H1 (cell line): ENCODE measurements around the gene DOCK9. TPM values are rescaled to one million over a fixed set of nuclear protein-coding genes. Genes with fewer than 3 reads are reported as not detected.

Experiments used
- CTCF ChIA-PET: fragments of 300-600 bp; sonication (Branson Sonifier 250); formaldehyde crosslinking; loops from one replicate; lab custom pipeline; 2021; ENCODE audit not compliant: partially characterized antibody; lab: Charles Lee
- POLR2A ChIA-PET: fragments of 300-600 bp; sonication (Branson Sonifier 250); formaldehyde crosslinking; loops from one replicate; lab custom pipeline; 2021; ENCODE audit warnings: inconsistent platforms; ENCODE audit not compliant: partially characterized antibody; lab: Charles Lee
- DNase-seq, 2 experiments: peaks; one replicate each; pipeline versions ENCODE4 v3.0.0 to v3.0.0-alpha.2; 2010 to 2022; ENCODE audit warnings: low spot score in 2 of 2, low read depth in 1 of 2, mixed read lengths in 1 of 2
- FAIRE-seq: peaks from 2 replicates; lab custom pipeline; 2011; peaks lifted over from hg19 to GRCh38; lab: Jason Lieb, UNC
- H2AFZ ChIP-seq: 2 replicates; pipeline ENCODE4 v1.8.1; 2012; ENCODE audit warnings: low read length, inconsistent platforms
- H2AK5ac ChIP-seq: 2 replicates; pipeline ENCODE4 v1.6.1; 2013; ENCODE audit warnings: low read depth, low read length
- H2BK120ac ChIP-seq: replicated peaks from 2 replicates; pipeline ENCODE3; 2013; ENCODE audit warnings: low read depth, low read length, inconsistent platforms
- H2BK12ac ChIP-seq: 2 replicates; pipeline ENCODE4 v1.6.1; 2013; ENCODE audit warnings: low read depth, low read length
- H2BK15ac ChIP-seq: 2 replicates; pipeline ENCODE4 v1.6.1; 2013; ENCODE audit warnings: low read length
- H2BK20ac ChIP-seq: 2 replicates; pipeline ENCODE4 v1.6.1; 2013; ENCODE audit warnings: low read length
- H2BK5ac ChIP-seq: 2 replicates; pipeline ENCODE4 v1.6.1; 2013; ENCODE audit warnings: low read depth, low read length
- H3K14ac ChIP-seq: 2 replicates; pipeline ENCODE4 v1.6.1; 2013; ENCODE audit warnings: inconsistent platforms; ENCODE audit not compliant: insufficient read length
- H3K18ac ChIP-seq: 2 replicates; pipeline ENCODE4 v1.6.1; 2013; ENCODE audit warnings: low read length; ENCODE audit errors: extremely low read depth
- H3K23ac ChIP-seq: 2 replicates; pipeline ENCODE4 v1.6.1; 2013; ENCODE audit warnings: inconsistent platforms; ENCODE audit not compliant: insufficient read length
- H3K23me2 ChIP-seq: 2 replicates; pipeline ENCODE4 v1.6.1; 2013; ENCODE audit warnings: low read depth, low read length
- H3K27ac ChIP-seq: 2 replicates; pipeline ENCODE4 v1.6.1; 2011; ENCODE audit warnings: low read depth, low read length, inconsistent platforms
- H3K27me3 ChIP-seq, 4 experiments: replicated peaks in 1 of 4; 1 replicate in 1 of 4; 2 replicates in 3 of 4; pipeline versions ENCODE4 v1.6.1 to v1.8.1; 2011 to 2013; ENCODE audit warnings: low read length in 3 of 4, mild to moderate bottlenecking in 3 of 4, inconsistent platforms in 2 of 4, mixed read lengths in 2 of 4, moderate library complexity in 1 of 4; ENCODE audit not compliant: control insufficient read depth in 3 of 4, insufficient read depth in 3 of 4; ENCODE audit errors: extremely low read depth in 1 of 4
- H3K36me3 ChIP-seq, 4 experiments: 2 replicates each; pipeline versions ENCODE4 v1.6.1 to v1.8.1; 2011 to 2013; ENCODE audit warnings: mild to moderate bottlenecking in 4 of 4, low read length in 3 of 4, moderate library complexity in 2 of 4, control low read depth in 1 of 4, inconsistent platforms in 1 of 4; ENCODE audit not compliant: insufficient read depth in 4 of 4, control insufficient read depth in 2 of 4
- H3K4ac ChIP-seq: replicated peaks from 2 replicates; pipeline ENCODE3; 2013; ENCODE audit warnings: low read length, low read depth, mixed read lengths, inconsistent platforms; ENCODE audit not compliant: insufficient read length
- H3K4me1 ChIP-seq, 4 experiments: replicated peaks in 1 of 4; 1 replicate in 1 of 4; 2 replicates in 3 of 4; pipeline versions ENCODE4 v1.6.1 to v1.8.1; 2011 to 2013; ENCODE audit warnings: low read length in 3 of 4, inconsistent platforms in 2 of 4, mixed read lengths in 1 of 4; ENCODE audit not compliant: insufficient read depth in 4 of 4, control insufficient read depth in 3 of 4
- H3K4me2 ChIP-seq, 2 experiments: 2 replicates each; pipeline versions ENCODE4 v1.6.1 to v1.8.1; 2011 to 2013; ENCODE audit warnings: low read depth in 2 of 2, low read length in 2 of 2, control low read depth in 1 of 2, inconsistent platforms in 1 of 2, mild to moderate bottlenecking in 1 of 2; ENCODE audit not compliant: insufficient read depth in 1 of 2
- H3K4me3 ChIP-seq, 4 experiments: fragments of 200-600, 300-600 bp in 1 of 4; sonication (generic), shearing (Covaris generic), sonication (Bioruptor Twin) in 1 of 4; 2 replicates each; pipeline versions ENCODE4 v1.5.1 to v1.8.1; 2011 to 2016; ENCODE audit warnings: low read length in 4 of 4, low read depth in 3 of 4, control low read depth in 2 of 4, inconsistent platforms in 2 of 4, mild to moderate bottlenecking in 2 of 4, mixed read lengths in 1 of 4, moderate library complexity in 1 of 4; ENCODE audit not compliant: insufficient read depth in 2 of 4; ENCODE audit errors: extremely low read depth in 1 of 4
- H3K56ac ChIP-seq: replicated peaks from 2 replicates; pipeline ENCODE3; 2013; ENCODE audit warnings: low read depth, mild to moderate bottlenecking, mixed read lengths, low read length, inconsistent platforms; ENCODE audit not compliant: insufficient read length
- H3K79me1 ChIP-seq: 2 replicates; pipeline ENCODE4 v1.6.1; 2013; ENCODE audit warnings: low read depth, low read length, control low read depth
- H3K79me2 ChIP-seq, 2 experiments: 2 replicates each; pipeline versions ENCODE4 v1.6.1 to v1.8.1; 2012 to 2013; ENCODE audit warnings: low read length in 2 of 2, mild to moderate bottlenecking in 2 of 2, inconsistent platforms in 1 of 2; ENCODE audit not compliant: insufficient read depth in 2 of 2, control insufficient read depth in 1 of 2
- H3K9ac ChIP-seq, 4 experiments: replicated peaks in 1 of 4; 1 replicate in 1 of 4; 2 replicates in 3 of 4; pipeline versions ENCODE4 v1.6.1 to v1.8.1; 2011 to 2013; ENCODE audit warnings: low read depth in 3 of 4, low read length in 3 of 4, control low read depth in 2 of 4, mild to moderate bottlenecking in 2 of 4, moderate library complexity in 2 of 4, inconsistent platforms in 1 of 4; ENCODE audit errors: extremely low read depth in 1 of 4
- H3K9me3 ChIP-seq, 2 experiments: 2 replicates each; pipeline versions ENCODE4 v1.6.1 to v1.8.1; 2012 to 2013; ENCODE audit warnings: mild to moderate bottlenecking in 2 of 2, moderate library complexity in 2 of 2, control low read depth in 1 of 2, inconsistent platforms in 1 of 2, low read depth in 1 of 2, low read length in 1 of 2, mixed read lengths in 1 of 2; ENCODE audit not compliant: insufficient read depth in 2 of 2
- H4K20me1 ChIP-seq, 2 experiments: replicated peaks in 1 of 2; 2 replicates each; pipeline versions ENCODE3 to v1.8.1; 2011 to 2013; ENCODE audit warnings: inconsistent platforms in 2 of 2, low read length in 2 of 2, mild to moderate bottlenecking in 1 of 2; ENCODE audit not compliant: insufficient read depth in 2 of 2, control insufficient read depth in 1 of 2
- H4K5ac ChIP-seq: 2 replicates; pipeline ENCODE4 v1.6.1; 2013; ENCODE audit warnings: low read length, low read depth, mixed read lengths, inconsistent platforms; ENCODE audit not compliant: insufficient read length
- H4K8ac ChIP-seq: 2 replicates; pipeline ENCODE4 v1.8.0; 2013; ENCODE audit warnings: mild to moderate bottlenecking, moderate library complexity, low read length, inconsistent platforms; ENCODE audit not compliant: insufficient read depth; ENCODE audit errors: extremely low read depth
- H4K91ac ChIP-seq: replicated peaks from 2 replicates; pipeline ENCODE3; 2013; ENCODE audit warnings: low read length, mixed read lengths, inconsistent platforms; ENCODE audit not compliant: insufficient read length
- ASH2L ChIP-seq: fragments of 200-600, 300-600 bp; sonication (generic); IDR thresholded peaks from one replicate; pipeline ENCODE4 v1.7.1; 2017; ENCODE audit warnings: low read length
- ATF2 ChIP-seq: IDR thresholded peaks from 2 replicates; pipeline ENCODE4 v1.6.1; 2012; ENCODE audit warnings: low read length, inconsistent platforms
- CREB1 ChIP-seq: IDR thresholded peaks from 2 replicates; pipeline ENCODE4 v1.6.1; 2012; ENCODE audit warnings: inconsistent platforms
- E2F6 ChIP-seq: IDR thresholded peaks from 2 replicates; pipeline ENCODE4 v1.6.1; 2012; ENCODE audit warnings: inconsistent platforms
- JUN ChIP-seq: IDR thresholded peaks from 2 replicates; pipeline ENCODE4 v1.6.1; 2011; ENCODE audit warnings: low read depth, mild to moderate bottlenecking, improper control_type of control experiment, low read length
- POLR2AphosphoS5 ChIP-seq: IDR thresholded peaks from 2 replicates; pipeline ENCODE4 v1.6.1; 2011; ENCODE audit warnings: low read depth, low read length
- SP1 ChIP-seq: IDR thresholded peaks from 2 replicates; pipeline ENCODE4 v1.6.1; 2011; ENCODE audit warnings: low read depth, low read length
- TAF1 ChIP-seq: IDR thresholded peaks from 2 replicates; pipeline ENCODE4 v1.6.1; 2011; ENCODE audit warnings: mild to moderate bottlenecking, low read depth, low read length
- TCF12 ChIP-seq: IDR thresholded peaks from 2 replicates; pipeline ENCODE4 v1.6.1; 2011; ENCODE audit warnings: low read depth, mild to moderate bottlenecking, low read length
- ZNF274 ChIP-seq: IDR thresholded peaks from 2 replicates; pipeline ENCODE4 v1.7.0; 2012; ENCODE audit warnings: low read length, borderline replicate concordance; ENCODE audit errors: extremely low read depth
- WGBS, 2 experiments: shearing (Covaris generic) in 1 of 2; methylation state at CpG; one replicate each; pipeline versions ENCODE4 v1.1.6 to v1.1.7; 2013 to 2015; ENCODE audit warnings: low lambda C conversion rate in 2 of 2, mixed read lengths in 2 of 2, inconsistent platforms in 1 of 2, low coverage in 1 of 2, missing lambda C conversion rate in 1 of 2; ENCODE audit not compliant: insufficient replicate concordance in 2 of 2, insufficient coverage in 1 of 2, insufficient read length in 1 of 2; ENCODE audit errors: extremely low coverage in 1 of 2, missing lambda C conversion rate in 1 of 2; 5-methylcytosine and 5-hydroxymethylcytosine counted together
- polyA plus RNA-seq, 7 experiments: library from polyadenylated mRNA; depleted of rRNA in 3 of 7; stranded (reverse) in 5 of 7; unstranded in 2 of 7; fragments of >200 nt in 5 of 7; fragments of 200-250 nt in 2 of 7; gene quantifications; 1 replicate in 5 of 7; 2 replicates in 1 of 7; 4 replicates in 1 of 7; pipeline versions ENCODE4 v1.2.1 to v1.2.3, GENCODE V29; 2011 to 2013; ENCODE audit warnings: missing spikeins in 2 of 7, mixed read lengths in 2 of 7
- total RNA-seq: library from RNA; stranded (reverse); fragmentation: NEBNext Ultra II Directional; extraction: Animal tissue kit (Norgen Biotek cat#: 25700); gene quantifications from 2 replicates; pipeline ENCODE4 v1.2.1, GENCODE V29; 2021

DOCK9 gene
- total and polyA plus RNA-seq, 2 of the 8 experiments (the other 6 are each of a cell fraction or from before 2014, with no cell fraction given), result 21.6 to 31.5 TPM

DNA sequence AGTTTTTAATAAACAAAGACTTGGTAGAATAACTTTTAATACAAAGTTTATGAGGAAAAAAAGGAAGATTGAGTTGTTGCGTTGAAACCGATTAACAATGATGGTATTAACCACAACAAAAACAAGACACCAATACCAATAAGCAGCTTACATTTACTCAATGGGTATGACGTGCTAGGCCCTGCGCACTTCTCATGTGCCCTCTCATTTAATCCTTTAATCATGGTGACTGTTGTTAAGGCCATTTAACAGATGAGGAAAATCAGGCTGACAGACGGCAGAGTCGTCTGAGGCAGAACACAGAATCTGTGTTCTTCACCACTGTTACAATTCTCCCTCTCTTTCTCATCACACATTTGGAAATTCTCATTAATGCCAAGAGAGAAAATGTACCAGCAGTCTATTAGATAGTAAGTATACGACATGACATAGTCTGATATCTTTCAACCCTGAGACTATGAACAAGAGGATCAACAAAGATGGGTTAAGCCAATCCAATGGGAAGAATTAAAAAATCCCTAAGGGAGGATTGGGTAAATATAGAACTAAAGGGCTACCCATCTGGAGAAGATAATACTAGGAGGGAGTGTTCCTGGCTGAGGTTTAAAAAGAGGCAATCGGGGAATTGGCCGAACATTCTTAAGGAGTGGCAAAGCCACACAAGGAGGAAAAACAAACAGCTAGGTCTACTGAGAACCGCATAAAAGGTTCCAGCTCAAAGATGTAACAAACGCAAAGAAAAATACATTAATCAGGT lies 54.0 kb downstream of the DOCK9 start:
- no peaks in the 10 kb centered on the region for H3K23me2 ChIP-seq
- no peak overlapping the region for H3K4me2 ChIP-seq
- H3K4me3 ChIP-seq, result no peak overlapping the region
- H2BK5ac ChIP-seq, result no peak overlapping the region
- H2BK12ac ChIP-seq, result no peak overlapping the region
- H4K91ac ChIP-seq, result no peak overlapping the region
- H3K4ac ChIP-seq, result no peak overlapping the region
- H3K23ac ChIP-seq, result no peak overlapping the region
- H3K56ac ChIP-seq, result no peak overlapping the region
- peaks cover 0 to 5% (median 2%) of the 10 kb centered on the region in 4 experiments; a peak in 3 of 7 replicates for H3K4me1 ChIP-seq
- H3K27me3 ChIP-seq, result no peaks in the 10 kb centered on the region
- ChIA-PET POLR2A (no interaction called here), CTCF (interaction anchor here (1.0 kb wide), 1 partner anchor 14 kb away, joined by 3 read pairs; no protein-coding TSS in a partner anchor)
- no peaks in the 10 kb centered on the region for H4K20me1 ChIP-seq
- WGBS, 2 experiments, result 88 to 100% methylated on average over 2 to 11 of the region's 11 CpGs
- H2BK120ac ChIP-seq, result no peak overlapping the region
- DNase-seq (no peak), FAIRE-seq (no peak)
- H2AK5ac ChIP-seq, result no peak overlapping the region
- no peak overlapping the region for H3K9ac ChIP-seq
- H4K8ac ChIP-seq, result no peak overlapping the region
- no peak overlapping the region for H2AFZ ChIP-seq
- no peak overlapping the region for H4K5ac ChIP-seq
- no peak overlapping the region for H3K18ac ChIP-seq
- H3K14ac ChIP-seq, result no peak overlapping the region
- no peak overlapping the region for H3K27ac ChIP-seq
- no peaks in the 10 kb centered on the region for H3K9me3 ChIP-seq
- H2BK15ac ChIP-seq, result no peak overlapping the region
- H2BK20ac ChIP-seq, result no peak overlapping the region
- H3K36me3 ChIP-seq, result no peaks in the 10 kb centered on the region
- no peaks in the 10 kb centered on the region for H3K79me1 ChIP-seq
- H3K79me2 ChIP-seq, result no peaks in the 10 kb centered on the region
- TF ChIP-seq E2F6 (no peak), POLR2AphosphoS5 (no peak), TCF12 (no peak), CREB1 (no peak), ATF2 (no peak), TAF1 (no peak), ZNF274 (no peak), JUN (no peak), ASH2L (no peak), SP1 (no peak)
